OCI-LY7 (cell line): ENCODE measurements around the gene MDFIC. TPM values are rescaled to one million over a fixed set of nuclear protein-coding genes. Genes with fewer than 3 reads are reported as not detected.

Experiments
- BruUV-seq: library from RNA; stranded (reverse); fragments of 400-500 nt; replicated peaks from 2 replicates; lab custom pipeline; 2021; lab: Mats Ljungman, UMichigan
- CTCF ChIA-PET: fragments of 300-600 bp; sonication (Branson Sonifier 250); formaldehyde crosslinking; loops from one replicate; lab custom pipeline; 2022; ENCODE audit warnings: antibody characterized with exemption; ENCODE audit not compliant: unreplicated experiment; lab: Charles Lee
- POLR2A ChIA-PET: fragments of 300-600 bp; sonication (Branson Sonifier 250); formaldehyde crosslinking; loops from one replicate; lab custom pipeline; 2022; ENCODE audit warnings: antibody characterized with exemption; lab: Charles Lee
- DNase-seq: peaks from one replicate; pipeline ENCODE4 v3.0.0-alpha.2; 2015; ENCODE audit warnings: low spot score
- H2AFZ ChIP-seq: fragments of 200-600 bp; sonication (generic), shearing (Covaris generic); 2 replicates; pipeline ENCODE4 v1.6.1; 2014; ENCODE audit warnings: mild to moderate bottlenecking, antibody characterized with exemption, low read length, moderate library complexity
- H3K27ac ChIP-seq: fragments of 200-600 bp; sonication (generic); 2 replicates; pipeline ENCODE4 v1.5.1; 2014; ENCODE audit warnings: mixed run types, low read depth, mild to moderate bottlenecking, moderate library complexity, low read length, inconsistent platforms; ENCODE audit not compliant: poor library complexity, severe bottlenecking
- H3K36me3 ChIP-seq: fragments of 200-600 bp; sonication (generic); 2 replicates; pipeline ENCODE4 v1.6.1; 2014; ENCODE audit warnings: mild to moderate bottlenecking, antibody characterized with exemption, low read length, moderate library complexity, mixed read lengths; ENCODE audit not compliant: insufficient read depth
- H3K4me1 ChIP-seq: fragments of 200-600 bp; sonication (generic); 2 replicates; pipeline ENCODE4 v1.5.1; 2014; ENCODE audit warnings: mild to moderate bottlenecking, low read length; ENCODE audit not compliant: insufficient read depth, poor library complexity, severe bottlenecking
- H3K4me2 ChIP-seq: fragments of 200-600 bp; sonication (generic); 2 replicates; pipeline ENCODE4 v1.6.1; 2014; ENCODE audit warnings: mild to moderate bottlenecking, low read length
- H3K4me3 ChIP-seq: fragments of 200-600 bp; sonication (generic); 2 replicates; pipeline ENCODE4 v1.5.1; 2014; ENCODE audit warnings: mild to moderate bottlenecking, low read depth, low read length; ENCODE audit not compliant: poor library complexity, severe bottlenecking
- H3K79me2 ChIP-seq: fragments of 200-600 bp; sonication (generic); 2 replicates; pipeline ENCODE4 v1.6.1; 2016; ENCODE audit warnings: low read depth, mild to moderate bottlenecking, low read length, moderate library complexity, mixed read lengths; ENCODE audit not compliant: insufficient read depth
- H3K9me2 ChIP-seq: fragments of 200-600 bp; sonication (generic); 2 replicates; pipeline ENCODE4 v1.6.1; 2016; ENCODE audit warnings: mild to moderate bottlenecking, low read length, mixed read lengths; ENCODE audit not compliant: insufficient read depth
- H3K9me3 ChIP-seq: fragments of 200-600 bp; sonication (generic); 2 replicates; pipeline ENCODE4 v1.6.1; 2014; ENCODE audit warnings: mild to moderate bottlenecking, mixed run types, low read length, mixed read lengths
- H4K20me1 ChIP-seq: fragments of 200-600 bp; sonication (generic); 2 replicates; pipeline ENCODE4 v1.6.1; 2014; ENCODE audit warnings: mild to moderate bottlenecking, antibody characterized with exemption, low read length, moderate library complexity, mixed read lengths; ENCODE audit not compliant: insufficient read depth
- EZH2phosphoT487 ChIP-seq: fragments of 200-600 bp; sonication (generic); IDR thresholded peaks from 2 replicates; pipeline ENCODE4 v1.6.1; 2018; ENCODE audit warnings: low read depth, borderline replicate concordance, mild to moderate bottlenecking, mixed run types, antibody characterized with exemption, low read length, moderate library complexity, mixed read lengths
- intact Hi-C: fragments of 100-400 bp; cut with micrococcal nuclease; formaldehyde crosslinking; loops from one replicate; pipeline ENCODE4 v1.10.0; 2022; ENCODE audit not compliant: unreplicated experiment
- total RNA-seq, 2 experiments: library from RNA; depleted of rRNA in 1 of 2; stranded (reverse); fragments of >200 nt in 1 of 2; shearing (Covaris generic) in 1 of 2; gene quantifications; 2 replicates each; pipeline ENCODE4 v1.2.3, GENCODE V29; 2014 to 2022
- TF ChIP-seq, protein P1 (sequence below): fragments of 200-600 bp; sonication (generic); conservative IDR thresholded peaks from 2 replicates; pipeline ENCODE4 v1.5.1; 2014; ENCODE audit warnings: mild to moderate bottlenecking, antibody characterized with exemption, low read length, moderate library complexity, mixed read lengths

Gene MDFIC
- total RNA-seq, 2 experiments from 2014 or later: not detected

GRCh38 chr7:115009736-115010440, 88.0 kb downstream of the MDFIC start:
- no peaks in the 10 kb centered on the region for H3K36me3 ChIP-seq
- no peaks in the 10 kb centered on the region for H4K20me1 ChIP-seq
- no peak overlapping the region for H2AFZ ChIP-seq
- BruUV-seq: no TSS peak
- H3K9me3 ChIP-seq: no peaks in the 10 kb centered on the region
- ChIA-PET CTCF (no interaction called here), POLR2A (no interaction called here)
- TF ChIP-seq EZH2phosphoT487: no peak
- TF ChIP-seq, protein P1, sequence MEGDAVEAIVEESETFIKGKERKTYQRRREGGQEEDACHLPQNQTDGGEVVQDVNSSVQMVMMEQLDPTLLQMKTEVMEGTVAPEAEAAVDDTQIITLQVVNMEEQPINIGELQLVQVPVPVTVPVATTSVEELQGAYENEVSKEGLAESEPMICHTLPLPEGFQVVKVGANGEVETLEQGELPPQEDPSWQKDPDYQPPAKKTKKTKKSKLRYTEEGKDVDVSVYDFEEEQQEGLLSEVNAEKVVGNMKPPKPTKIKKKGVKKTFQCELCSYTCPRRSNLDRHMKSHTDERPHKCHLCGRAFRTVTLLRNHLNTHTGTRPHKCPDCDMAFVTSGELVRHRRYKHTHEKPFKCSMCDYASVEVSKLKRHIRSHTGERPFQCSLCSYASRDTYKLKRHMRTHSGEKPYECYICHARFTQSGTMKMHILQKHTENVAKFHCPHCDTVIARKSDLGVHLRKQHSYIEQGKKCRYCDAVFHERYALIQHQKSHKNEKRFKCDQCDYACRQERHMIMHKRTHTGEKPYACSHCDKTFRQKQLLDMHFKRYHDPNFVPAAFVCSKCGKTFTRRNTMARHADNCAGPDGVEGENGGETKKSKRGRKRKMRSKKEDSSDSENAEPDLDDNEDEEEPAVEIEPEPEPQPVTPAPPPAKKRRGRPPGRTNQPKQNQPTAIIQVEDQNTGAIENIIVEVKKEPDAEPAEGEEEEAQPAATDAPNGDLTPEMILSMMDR: no peak
- H3K79me2 ChIP-seq: no peaks in the 10 kb centered on the region
- H3K4me3 ChIP-seq: no peak overlapping the region
- no peak overlapping the region for H3K27ac ChIP-seq
- no peaks in the 10 kb centered on the region for H3K4me1 ChIP-seq
- no peak for DNase-seq
- no peak overlapping the region for H3K4me2 ChIP-seq
- intact Hi-C loops: no loop called here
- H3K9me2 ChIP-seq: no peaks in the 10 kb centered on the region

GRCh38 chr7:115010441-115010820, 88.5 kb downstream of the MDFIC start:
- H3K4me2 ChIP-seq: no peak overlapping the region
- intact Hi-C loops: no loop called here

DNA sequence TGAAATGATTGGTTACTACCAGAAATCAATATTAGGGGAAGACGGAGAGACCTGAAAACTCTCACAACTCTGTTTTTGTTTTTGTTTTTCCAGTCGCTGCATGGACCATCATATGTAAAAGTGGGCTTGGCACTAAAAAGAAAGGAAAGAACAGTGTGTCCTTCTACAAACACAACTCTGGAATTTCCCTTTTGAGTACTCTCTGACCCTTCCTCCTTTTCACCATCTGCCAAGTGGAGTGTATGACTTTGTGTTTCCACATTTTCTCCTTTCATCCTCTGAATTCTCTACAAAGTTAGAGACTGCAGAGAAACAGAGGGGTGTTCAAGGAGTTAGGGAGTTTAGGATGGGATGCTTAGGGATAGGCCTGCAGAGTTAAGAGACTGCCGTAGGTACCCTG, 92.0 kb downstream of the MDFIC start:
- Histone ChIP-seq H3K4me1 (no peaks in the 10 kb centered on the region), H3K9me2 (no peaks in the 10 kb centered on the region), H3K9me3 (no peaks in the 10 kb centered on the region), H3K27ac (no peak overlapping the region), H2AFZ (no peak overlapping the region), H3K36me3 (no peaks in the 10 kb centered on the region), H3K79me2 (no peaks in the 10 kb centered on the region), H4K20me1 (no peaks in the 10 kb centered on the region), H3K4me3 (no peak overlapping the region), H3K4me2 (no peak overlapping the region)
- intact Hi-C loops: no loop called here
- CTCF ChIA-PET: no interaction called here
- TF ChIP-seq, protein P1: no peak
- TF ChIP-seq EZH2phosphoT487: no peak
- POLR2A ChIA-PET: no interaction called here
- BruUV-seq: no TSS peak
- DNase-seq: no peak

More at GRCh38 chr7:115010441-115010820, 88.5 kb downstream of the MDFIC start:
- H3K36me3 ChIP-seq: no peaks in the 10 kb centered on the region
- H3K4me1 ChIP-seq: no peaks in the 10 kb centered on the region
- BruUV-seq: no TSS peak
- H3K9me3 ChIP-seq: no peaks in the 10 kb centered on the region
- H3K79me2 ChIP-seq: no peaks in the 10 kb centered on the region
- POLR2A ChIA-PET: no interaction called here
- no peak for DNase-seq
- no peak overlapping the region for H2AFZ ChIP-seq
- no peaks in the 10 kb centered on the region for H4K20me1 ChIP-seq
- CTCF ChIA-PET: no interaction called here
- no peak overlapping the region for H3K4me3 ChIP-seq
- no peak overlapping the region for H3K27ac ChIP-seq
- H3K9me2 ChIP-seq: no peaks in the 10 kb centered on the region
- TF ChIP-seq EZH2phosphoT487: no peak
